GM06990 (cell line): ENCODE measurements around the gene CRYZ.
"Not testable (repeated sequence)": the region's sequence is repeated elsewhere in the genome, so short reads cannot be mapped to it uniquely, and the experiment has no call there.

Experiments used
- DNase-seq: peaks from one replicate; pipeline ENCODE4 v3.0.0-alpha.2; 2011; ENCODE audit not compliant: insufficient read length; ENCODE audit errors: extremely low read depth
- H3K27me3 ChIP-seq: replicated peaks from 2 replicates; pipeline ENCODE4 v1.6.0; 2011; ENCODE audit warnings: low read length; ENCODE audit not compliant: control insufficient read depth, insufficient read depth
- H3K36me3 ChIP-seq: 2 replicates; pipeline ENCODE4 v1.5.1; 2011; ENCODE audit warnings: low read length; ENCODE audit not compliant: control insufficient read depth, insufficient read depth
- H3K4me3 ChIP-seq: replicated peaks from 2 replicates; pipeline ENCODE4 v1.5.1; 2011; ENCODE audit warnings: low read depth, mild to moderate bottlenecking, control low read depth, low read length
- TF ChIP-seq, protein P1 (sequence below): IDR thresholded peaks from 2 replicates; pipeline ENCODE4 v1.5.1; 2011; ENCODE audit warnings: low read length, control low read depth, mild to moderate bottlenecking, inconsistent platforms; ENCODE audit not compliant: insufficient read depth, poor library complexity, severe bottlenecking

Gene CRYZ

DNA sequence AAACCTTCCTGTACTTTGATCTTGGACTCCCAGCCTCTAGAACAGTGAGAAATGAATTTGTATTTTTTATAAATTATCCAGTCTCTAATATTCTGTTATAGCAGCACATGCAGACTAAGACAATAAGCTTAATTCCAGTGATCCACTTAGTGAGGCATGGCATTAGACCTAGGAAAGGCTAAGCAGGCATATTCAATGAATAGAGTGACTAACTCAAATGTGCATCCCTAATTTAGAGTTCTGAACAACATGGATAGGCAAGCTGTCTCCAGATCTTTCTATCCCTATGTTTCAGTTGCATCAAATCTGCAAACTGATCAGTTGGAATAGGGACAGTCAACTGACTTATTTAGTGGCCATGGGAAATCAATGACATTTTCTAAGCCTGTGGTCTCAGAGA lies 54.9 kb downstream of the CRYZ start:
- no peaks in the 10 kb centered on the region for H3K36me3 ChIP-seq
- no peak overlapping the region for H3K4me3 ChIP-seq
- DNase-seq = no peak
- no peaks in the 10 kb centered on the region; the same call in 1 of the 2 replicates for H3K27me3 ChIP-seq
- TF ChIP-seq, protein P1, sequence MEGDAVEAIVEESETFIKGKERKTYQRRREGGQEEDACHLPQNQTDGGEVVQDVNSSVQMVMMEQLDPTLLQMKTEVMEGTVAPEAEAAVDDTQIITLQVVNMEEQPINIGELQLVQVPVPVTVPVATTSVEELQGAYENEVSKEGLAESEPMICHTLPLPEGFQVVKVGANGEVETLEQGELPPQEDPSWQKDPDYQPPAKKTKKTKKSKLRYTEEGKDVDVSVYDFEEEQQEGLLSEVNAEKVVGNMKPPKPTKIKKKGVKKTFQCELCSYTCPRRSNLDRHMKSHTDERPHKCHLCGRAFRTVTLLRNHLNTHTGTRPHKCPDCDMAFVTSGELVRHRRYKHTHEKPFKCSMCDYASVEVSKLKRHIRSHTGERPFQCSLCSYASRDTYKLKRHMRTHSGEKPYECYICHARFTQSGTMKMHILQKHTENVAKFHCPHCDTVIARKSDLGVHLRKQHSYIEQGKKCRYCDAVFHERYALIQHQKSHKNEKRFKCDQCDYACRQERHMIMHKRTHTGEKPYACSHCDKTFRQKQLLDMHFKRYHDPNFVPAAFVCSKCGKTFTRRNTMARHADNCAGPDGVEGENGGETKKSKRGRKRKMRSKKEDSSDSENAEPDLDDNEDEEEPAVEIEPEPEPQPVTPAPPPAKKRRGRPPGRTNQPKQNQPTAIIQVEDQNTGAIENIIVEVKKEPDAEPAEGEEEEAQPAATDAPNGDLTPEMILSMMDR = no peak

DNA sequence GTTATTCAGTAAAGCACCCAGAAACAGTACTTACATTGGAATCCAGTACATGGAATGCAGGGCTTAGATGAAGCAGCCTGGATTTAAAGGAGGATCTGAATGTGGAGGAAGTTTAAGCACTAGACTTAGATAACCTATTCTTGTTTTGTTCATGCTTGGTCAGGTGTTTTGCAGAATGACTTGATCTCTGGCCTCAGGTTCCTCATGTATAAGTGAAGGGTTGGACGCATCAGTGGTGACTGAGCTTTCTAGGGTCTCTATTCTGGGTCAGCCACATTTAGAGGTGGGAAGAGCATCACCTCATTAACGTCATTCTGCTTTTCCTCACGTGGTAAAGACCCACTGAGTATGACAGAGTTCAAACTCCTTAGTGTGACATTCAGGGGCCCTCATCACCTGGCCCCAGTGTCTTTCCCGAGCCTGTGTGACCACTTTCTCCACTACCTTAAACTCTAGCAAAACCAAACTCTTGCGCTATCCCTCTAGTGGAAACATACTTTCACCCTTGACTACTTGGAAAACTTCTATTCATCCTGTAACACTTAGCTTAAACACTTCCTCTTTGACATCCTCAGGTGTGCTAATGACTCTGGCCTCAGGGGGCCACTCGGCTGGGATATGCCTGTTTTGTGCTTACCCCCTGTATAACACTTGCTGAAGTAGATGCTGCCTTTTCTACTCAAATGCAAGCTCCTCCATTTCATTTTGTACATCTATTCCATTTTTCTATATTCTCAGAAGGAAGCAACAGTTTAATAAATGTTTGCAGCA lies 58.4 kb downstream of the CRYZ start:
- Histone ChIP-seq H3K27me3 (no peaks in the 10 kb centered on the region; the same call in 1 of the 2 replicates), H3K4me3 (no peak overlapping the region), H3K36me3 (no peaks in the 10 kb centered on the region)
- no peak for DNase-seq
- TF ChIP-seq, protein P1 = no peak

DNA sequence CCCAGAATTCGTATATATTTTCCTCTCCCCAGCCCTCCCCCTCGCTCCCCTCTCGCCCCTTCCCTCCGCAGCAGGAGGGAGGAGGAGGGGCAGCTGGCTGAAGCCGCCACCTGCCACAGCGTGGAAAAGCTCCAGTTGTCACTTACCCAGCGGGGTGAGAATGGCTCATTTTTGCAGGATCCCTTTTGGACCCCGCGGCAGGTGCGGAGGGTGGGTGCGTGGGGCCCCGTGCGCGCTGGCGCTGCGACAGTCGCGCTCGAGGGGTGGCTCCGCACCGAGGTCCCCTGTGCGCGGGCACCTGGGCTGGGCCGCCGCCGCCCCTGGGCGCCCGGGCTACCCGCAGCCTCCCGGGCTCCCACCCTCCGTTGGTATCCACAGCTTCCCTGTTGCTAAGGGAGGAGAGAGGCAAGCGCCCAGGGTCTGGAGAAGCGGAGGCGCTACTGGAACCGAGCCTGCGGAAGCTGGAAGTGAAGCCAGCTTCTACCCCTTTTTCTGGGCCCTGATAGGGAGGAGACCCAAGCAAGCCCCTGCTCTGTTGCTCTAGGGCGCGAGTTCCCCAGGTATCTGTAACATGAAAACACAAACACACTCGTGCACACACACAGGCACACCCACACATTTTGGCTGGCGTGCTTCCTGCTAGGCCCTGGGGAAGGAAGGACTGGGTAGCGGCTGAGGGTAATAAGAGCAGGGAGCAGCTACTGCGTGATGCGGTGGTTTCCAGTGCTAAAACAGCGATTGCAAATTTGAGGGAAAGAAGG lies 59.3 kb downstream of the CRYZ start, which contains the start of gene ERICH3:
TSS of gene ERICH3 (minus strand) at position 442 of the 761 bp plus-strand sequence. CDS start at position 169, 273 bp downstream.
- Histone ChIP-seq H3K36me3 (no peaks in the 10 kb centered on the region), H3K27me3 (no peaks in the 10 kb centered on the region; the same call in 1 of the 2 replicates), H3K4me3 (peak within 1 kb of the TSS; percentile 36)
- TF ChIP-seq, protein P1 = no peak
- DNase-seq = peak; percentile 6

DNA sequence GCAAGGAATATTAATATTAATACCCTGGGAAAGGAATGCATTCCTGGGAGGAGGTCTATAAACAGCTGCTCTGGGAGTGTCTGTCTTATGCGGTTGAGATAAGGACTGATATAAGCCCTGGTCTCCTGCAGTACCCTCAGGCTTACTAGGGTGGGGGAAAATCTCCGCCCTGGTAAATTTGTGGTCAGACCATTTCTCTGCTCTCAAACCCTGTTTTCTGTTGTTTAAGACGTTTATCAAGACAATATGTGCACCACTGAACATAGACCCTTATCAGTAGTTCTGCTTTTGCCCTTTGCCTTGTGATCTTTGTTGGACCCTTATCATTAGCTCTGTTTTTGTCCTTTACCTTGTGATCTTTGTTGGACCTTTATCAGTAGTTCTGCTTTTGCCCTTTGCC lies 62.0 kb downstream of the CRYZ start:
- not testable (repeated sequence) for H3K27me3 ChIP-seq, H3K36me3 ChIP-seq, H3K4me3 ChIP-seq, DNase-seq
